DND-41 (cell line): ENCODE data around the gene ACBD6.

ENCODE experiments used
- ATAC-seq: fragments of 200-7000 bp; cut with Tn5 transposase; 3 replicates; pipeline ENCODE4 v1.9.1; 2021; ENCODE audit warnings: low read depth; ENCODE audit not compliant: insufficient read depth
- DNase-seq: peaks from one replicate; pipeline ENCODE4 v3.0.0-alpha.2; 2020
- H2AFZ ChIP-seq: 2 replicates; pipeline ENCODE4 v1.6.0; 2012; ENCODE audit warnings: low read depth, low read length
- H3K27ac ChIP-seq: 2 replicates; pipeline ENCODE4 v1.5.1; 2012; ENCODE audit warnings: low read length, inconsistent platforms
- H3K27me3 ChIP-seq: fragments of 200-600 bp; sonication (generic); 2 replicates; pipeline ENCODE4 v1.6.0; 2012; ENCODE audit warnings: low read length, mild to moderate bottlenecking, inconsistent platforms; ENCODE audit not compliant: insufficient read depth, poor library complexity
- H3K36me3 ChIP-seq: 2 replicates; pipeline ENCODE4 v1.5.1; 2012; ENCODE audit warnings: low read length, inconsistent platforms; ENCODE audit not compliant: insufficient read depth
- H3K4me1 ChIP-seq: 2 replicates; pipeline ENCODE4 v1.5.1; 2012; ENCODE audit warnings: mild to moderate bottlenecking, low read length; ENCODE audit not compliant: insufficient read depth
- H3K4me2 ChIP-seq: 2 replicates; pipeline ENCODE4 v1.6.0; 2012; ENCODE audit warnings: mild to moderate bottlenecking, moderate library complexity, low read length, inconsistent platforms; ENCODE audit not compliant: insufficient read depth
- H3K4me3 ChIP-seq, 2 experiments: fragments of 200-600 bp in 1 of 2; shearing (Covaris generic) in 1 of 2; 2 replicates each; pipeline ENCODE4 v1.5.1; 2012 to 2016; ENCODE audit warnings: inconsistent platforms in 2 of 2, low read length in 2 of 2, mild to moderate bottlenecking in 2 of 2, low read depth in 1 of 2, moderate library complexity in 1 of 2
- H3K79me2 ChIP-seq: 2 replicates; pipeline ENCODE4 v1.6.0; 2012; ENCODE audit warnings: low read length, inconsistent platforms; ENCODE audit not compliant: insufficient read depth
- H3K9ac ChIP-seq: 2 replicates; pipeline ENCODE4 v1.6.0; 2012; ENCODE audit warnings: low read depth, mild to moderate bottlenecking, inconsistent platforms, low read length, moderate library complexity
- H3K9me3 ChIP-seq: 2 replicates; pipeline ENCODE4 v1.5.1; 2012; ENCODE audit warnings: low read length, moderate library complexity, mild to moderate bottlenecking, inconsistent platforms; ENCODE audit not compliant: insufficient read depth, severe bottlenecking
- H4K20me1 ChIP-seq: 2 replicates; pipeline ENCODE4 v1.6.0; 2012; ENCODE audit warnings: low read length; ENCODE audit not compliant: insufficient read depth
- EZH2 ChIP-seq: IDR thresholded peaks from 3 replicates; pipeline ENCODE4 v1.6.1; 2012; ENCODE audit warnings: borderline replicate concordance, low read depth, mild to moderate bottlenecking, moderate library complexity, low read length, inconsistent platforms; ENCODE audit not compliant: severe bottlenecking
- TF ChIP-seq, protein P1 (sequence below): IDR thresholded peaks from 2 replicates; pipeline ENCODE4 v1.5.1; 2012; ENCODE audit warnings: borderline replicate concordance, low read length, moderate library complexity, mild to moderate bottlenecking; ENCODE audit not compliant: poor library complexity, severe bottlenecking; ENCODE audit errors: extremely low read depth

The ACBD6 gene

DNA sequence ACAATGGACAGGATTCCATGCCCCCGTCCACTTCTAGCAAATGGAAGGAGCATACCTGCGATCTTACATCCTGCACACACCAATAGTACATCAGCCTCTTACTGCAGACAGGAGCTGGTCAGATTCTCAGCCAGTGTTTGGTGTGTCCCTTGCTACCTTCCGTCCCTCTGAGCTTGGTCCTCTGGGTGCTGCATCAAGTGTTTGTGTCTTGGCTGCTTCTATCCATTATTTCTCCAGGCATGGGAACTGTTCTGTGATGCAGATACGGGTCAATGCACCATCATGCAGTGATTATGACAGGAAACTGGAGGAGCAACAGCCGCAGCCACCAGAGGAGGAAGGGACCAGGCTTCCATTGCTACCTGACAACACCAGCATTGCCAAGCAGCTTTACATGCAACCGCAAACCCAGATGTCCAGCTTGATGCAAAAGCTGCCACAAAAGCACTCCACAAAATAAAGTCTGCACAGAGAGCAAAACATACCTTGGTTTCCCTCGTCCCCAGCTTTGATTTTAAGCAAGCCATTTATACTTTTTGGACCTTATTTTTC is 34.5 kb upstream of the ACBD6 start:
- H3K4me1 ChIP-seq = no peaks in the 10 kb centered on the region
- H3K4me2 ChIP-seq = no peak overlapping the region
- no peak overlapping the region for H2AFZ ChIP-seq
- no peaks in the 10 kb centered on the region for H3K27me3 ChIP-seq
- H3K27ac ChIP-seq = no peak overlapping the region
- H3K9ac ChIP-seq = no peak overlapping the region
- H4K20me1 ChIP-seq = no peaks in the 10 kb centered on the region
- DNase-seq = no peak
- TF ChIP-seq, protein P1, sequence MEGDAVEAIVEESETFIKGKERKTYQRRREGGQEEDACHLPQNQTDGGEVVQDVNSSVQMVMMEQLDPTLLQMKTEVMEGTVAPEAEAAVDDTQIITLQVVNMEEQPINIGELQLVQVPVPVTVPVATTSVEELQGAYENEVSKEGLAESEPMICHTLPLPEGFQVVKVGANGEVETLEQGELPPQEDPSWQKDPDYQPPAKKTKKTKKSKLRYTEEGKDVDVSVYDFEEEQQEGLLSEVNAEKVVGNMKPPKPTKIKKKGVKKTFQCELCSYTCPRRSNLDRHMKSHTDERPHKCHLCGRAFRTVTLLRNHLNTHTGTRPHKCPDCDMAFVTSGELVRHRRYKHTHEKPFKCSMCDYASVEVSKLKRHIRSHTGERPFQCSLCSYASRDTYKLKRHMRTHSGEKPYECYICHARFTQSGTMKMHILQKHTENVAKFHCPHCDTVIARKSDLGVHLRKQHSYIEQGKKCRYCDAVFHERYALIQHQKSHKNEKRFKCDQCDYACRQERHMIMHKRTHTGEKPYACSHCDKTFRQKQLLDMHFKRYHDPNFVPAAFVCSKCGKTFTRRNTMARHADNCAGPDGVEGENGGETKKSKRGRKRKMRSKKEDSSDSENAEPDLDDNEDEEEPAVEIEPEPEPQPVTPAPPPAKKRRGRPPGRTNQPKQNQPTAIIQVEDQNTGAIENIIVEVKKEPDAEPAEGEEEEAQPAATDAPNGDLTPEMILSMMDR = no peak
- no peak for TF ChIP-seq EZH2
- H3K9me3 ChIP-seq = no peaks in the 10 kb centered on the region
- ATAC-seq = no peak
- H3K79me2 ChIP-seq = no peaks in the 10 kb centered on the region
- no peak overlapping the region for H3K4me3 ChIP-seq
- H3K36me3 ChIP-seq = no peaks in the 10 kb centered on the region

DNA sequence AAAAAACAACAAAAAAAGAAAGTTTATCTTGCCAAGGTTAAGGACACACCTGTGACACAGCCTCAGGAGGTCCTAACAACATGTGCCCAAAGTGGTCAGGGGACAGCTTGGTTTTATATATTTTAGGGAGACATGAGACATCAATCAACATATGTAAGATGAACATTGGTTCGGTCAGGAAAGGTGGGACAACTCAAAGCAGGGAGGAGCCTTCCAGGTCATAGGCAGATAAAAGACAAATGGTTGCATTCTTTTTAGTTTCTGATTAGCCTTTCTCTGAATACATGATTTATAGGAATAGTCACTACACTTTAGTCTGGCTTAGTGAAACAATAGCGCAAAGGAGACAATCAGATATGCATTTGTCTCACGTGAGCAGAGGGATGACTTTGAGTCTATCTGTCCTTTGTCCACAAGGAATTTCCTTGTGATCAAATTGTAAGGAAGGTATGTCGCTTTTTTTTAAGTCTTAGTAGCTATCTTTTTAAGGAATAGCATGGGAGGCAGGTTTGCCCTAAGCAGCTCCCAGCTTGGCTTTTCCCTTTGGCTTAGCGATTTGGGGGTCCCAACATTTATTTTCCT is 33.1 kb upstream of the ACBD6 start:
- no peak for DNase-seq
- Histone ChIP-seq H3K9me3 (no peaks in the 10 kb centered on the region), H3K4me2 (no peak overlapping the region), H3K27me3 (no peaks in the 10 kb centered on the region), H3K27ac (no peak overlapping the region), H3K36me3 (no peaks in the 10 kb centered on the region), H2AFZ (no peak overlapping the region), H3K4me1 (no peaks in the 10 kb centered on the region), H3K9ac (no peak overlapping the region), H4K20me1 (no peaks in the 10 kb centered on the region), H3K4me3 (no peak overlapping the region), H3K79me2 (no peaks in the 10 kb centered on the region)
- TF ChIP-seq, protein P1 = no peak
- TF ChIP-seq EZH2 = no peak
- ATAC-seq = no peak

DNA sequence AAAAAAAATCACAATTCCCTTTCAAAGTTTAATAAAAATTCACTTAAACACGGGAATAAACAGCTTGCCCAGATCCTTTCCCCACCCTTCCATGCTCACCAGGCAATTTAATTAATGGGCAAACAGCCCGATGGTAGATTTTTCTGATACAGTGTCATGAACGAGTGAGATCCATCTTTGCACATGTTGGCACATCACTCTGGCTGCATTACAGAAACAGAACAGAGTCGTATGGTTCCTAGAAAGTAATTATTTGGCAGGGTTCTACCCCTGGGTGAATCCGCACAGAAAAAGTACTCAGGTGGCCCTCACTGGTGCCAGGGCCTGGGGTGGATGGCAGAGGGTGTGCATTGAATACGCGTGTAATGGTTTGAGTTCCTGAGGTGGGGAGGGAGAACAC is 31.8 kb upstream of the ACBD6 start:
- Histone ChIP-seq H3K9me3 (no peaks in the 10 kb centered on the region), H2AFZ (no peak overlapping the region), H3K79me2 (no peaks in the 10 kb centered on the region), H3K9ac (no peak overlapping the region), H3K27me3 (no peaks in the 10 kb centered on the region), H3K4me3 (no peak overlapping the region), H3K4me1 (no peaks in the 10 kb centered on the region), H3K4me2 (no peak overlapping the region), H3K36me3 (no peaks in the 10 kb centered on the region), H4K20me1 (no peaks in the 10 kb centered on the region), H3K27ac (no peak overlapping the region)
- no peak for DNase-seq
- no peak for ATAC-seq
- TF ChIP-seq, protein P1 = no peak
- no peak for TF ChIP-seq EZH2
